IPS-18a (cell line): ENCODE data around the gene P4HA2.
"Not testable (repeated sequence)": the region's sequence is repeated elsewhere in the genome, so short reads cannot be mapped to it uniquely, and the experiment has no call there.

Experiments
- H3K27ac ChIP-seq: one replicate; pipeline ENCODE4 v1.5.1; 2013; ENCODE audit warnings: low read length
- H3K27me3 ChIP-seq: one replicate; pipeline ENCODE4 v1.6.1; 2013; ENCODE audit warnings: mild to moderate bottlenecking, low read length; ENCODE audit not compliant: control insufficient read depth, insufficient read depth
- H3K36me3 ChIP-seq: one replicate; pipeline ENCODE4 v1.6.1; 2013; ENCODE audit warnings: low read depth, low read length; ENCODE audit not compliant: control insufficient read depth
- H3K4me1 ChIP-seq: one replicate; pipeline ENCODE4 v1.6.1; 2013; ENCODE audit warnings: low read depth, low read length; ENCODE audit not compliant: control insufficient read depth
- H3K4me3 ChIP-seq: one replicate; pipeline ENCODE4 v1.5.1; 2013; ENCODE audit warnings: low read length
- H3K9ac ChIP-seq: one replicate; pipeline ENCODE4 v1.6.1; 2013; ENCODE audit warnings: mild to moderate bottlenecking, low read length, moderate library complexity
- H3K9me3 ChIP-seq: one replicate; pipeline ENCODE4 v1.6.1; 2013; ENCODE audit warnings: low read depth, low read length; ENCODE audit not compliant: control insufficient read depth

P4HA2 gene

GRCh38 chr5:132180134-132180745 is 47.4 kb downstream of the P4HA2 start:
- Histone ChIP-seq H3K4me3 (no peak overlapping the region), H3K9me3 (no peaks in the 10 kb centered on the region), H3K4me1 (peaks cover 3% of the 10 kb centered on the region), H3K27ac (no peak overlapping the region), H3K9ac (no peak overlapping the region), H3K27me3 (peaks cover 3% of the 10 kb centered on the region), H3K36me3 (no peaks in the 10 kb centered on the region)

GRCh38 chr5:132179405-132179804 is 48.2 kb downstream of the P4HA2 start:
- peaks cover 3% of the 10 kb centered on the region for H3K4me1 ChIP-seq
- no peak overlapping the region for H3K27ac ChIP-seq
- peaks cover 3% of the 10 kb centered on the region for H3K27me3 ChIP-seq
- H3K9me3 ChIP-seq, result no peaks in the 10 kb centered on the region
- no peak overlapping the region for H3K9ac ChIP-seq
- H3K36me3 ChIP-seq, result no peaks in the 10 kb centered on the region
- H3K4me3 ChIP-seq, result no peak overlapping the region

- Histone ChIP-seq H3K4me1 (peaks cover 3% of the 10 kb centered on the region), H3K9me3 (no peaks in the 10 kb centered on the region), H3K27me3 (peaks cover 3% of the 10 kb centered on the region), H3K27ac (no peak overlapping the region), H3K4me3 (no peak overlapping the region), H3K9ac (no peak overlapping the region), H3K36me3 (no peaks in the 10 kb centered on the region)
Observed at GRCh38 chr5:132177691-132178149, 49.9 kb downstream of the P4HA2 start.

GRCh38 chr5:132176987-132177386 is 50.7 kb downstream of the P4HA2 start:
- H3K27me3 ChIP-seq, result peaks cover 3% of the 10 kb centered on the region
- no peak overlapping the region for H3K27ac ChIP-seq
- no peaks in the 10 kb centered on the region for H3K9me3 ChIP-seq
- H3K4me1 ChIP-seq, result peaks cover 3% of the 10 kb centered on the region
- H3K36me3 ChIP-seq, result no peaks in the 10 kb centered on the region
- no peak overlapping the region for H3K9ac ChIP-seq
- no peak overlapping the region for H3K4me3 ChIP-seq

GRCh38 chr5:132176521-132176945 is 51.1 kb downstream of the P4HA2 start:
- Histone ChIP-seq H3K9me3 (no peaks in the 10 kb centered on the region), H3K27ac (no peak overlapping the region), H3K36me3 (no peaks in the 10 kb centered on the region), H3K4me3 (no peak overlapping the region), H3K27me3 (peaks cover 3% of the 10 kb centered on the region), H3K4me1 (peaks cover 3% of the 10 kb centered on the region), H3K9ac (no peak overlapping the region)

- no peaks in the 10 kb centered on the region for H3K36me3 ChIP-seq
- H3K4me1 ChIP-seq, result no peaks in the 10 kb centered on the region
- H3K27me3 ChIP-seq, result no peaks in the 10 kb centered on the region
- H3K27ac ChIP-seq, result no peak overlapping the region
- no peak overlapping the region for H3K9ac ChIP-seq
- H3K4me3 ChIP-seq, result no peak overlapping the region
- H3K9me3 ChIP-seq, result no peaks in the 10 kb centered on the region
Observed at GRCh38 chr5:132162945-132163344, 64.7 kb downstream of the P4HA2 start.

GRCh38 chr5:132161574-132162326 is 65.9 kb downstream of the P4HA2 start:
- not testable (repeated sequence) for H3K9me3 ChIP-seq, H3K27ac ChIP-seq, H3K27me3 ChIP-seq, H3K36me3 ChIP-seq, H3K4me3 ChIP-seq, H3K9ac ChIP-seq, H3K4me1 ChIP-seq

- Histone ChIP-seq H3K27me3 (no peaks in the 10 kb centered on the region), H3K9me3 (no peaks in the 10 kb centered on the region), H3K4me3 (no peak overlapping the region), H3K4me1 (no peaks in the 10 kb centered on the region), H3K27ac (no peak overlapping the region), H3K9ac (no peak overlapping the region), H3K36me3 (no peaks in the 10 kb centered on the region)
Observed at GRCh38 chr5:132156413-132156812, 71.2 kb downstream of the P4HA2 start.

GRCh38 chr5:132150565-132150964 is 77.1 kb downstream of the P4HA2 start:
- no peak overlapping the region for H3K9ac ChIP-seq
- H3K27me3 ChIP-seq, result no peaks in the 10 kb centered on the region
- H3K9me3 ChIP-seq, result no peaks in the 10 kb centered on the region
- H3K4me3 ChIP-seq, result no peak overlapping the region
- H3K36me3 ChIP-seq, result no peaks in the 10 kb centered on the region
- no peak overlapping the region for H3K27ac ChIP-seq
- H3K4me1 ChIP-seq, result no peaks in the 10 kb centered on the region

GRCh38 chr5:132147663-132148062 is 80.0 kb downstream of the P4HA2 start:
- Histone ChIP-seq H3K27ac (no peak overlapping the region), H3K4me1 (no peaks in the 10 kb centered on the region), H3K36me3 (no peaks in the 10 kb centered on the region), H3K27me3 (no peaks in the 10 kb centered on the region), H3K9me3 (peaks cover 3% of the 10 kb centered on the region), H3K4me3 (no peak overlapping the region), H3K9ac (no peak overlapping the region)

GRCh38 chr5:132145326-132145725 is 82.3 kb downstream of the P4HA2 start:
- not testable (repeated sequence) for H3K27me3 ChIP-seq, H3K36me3 ChIP-seq, H3K4me3 ChIP-seq, H3K9ac ChIP-seq, H3K27ac ChIP-seq, H3K9me3 ChIP-seq, H3K4me1 ChIP-seq

GRCh38 chr5:132143148-132143547 is 84.5 kb downstream of the P4HA2 start:
- no peaks in the 10 kb centered on the region for H3K4me1 ChIP-seq
- H3K27me3 ChIP-seq, result no peaks in the 10 kb centered on the region
- no peak overlapping the region for H3K9ac ChIP-seq
- no peak overlapping the region for H3K27ac ChIP-seq
- H3K9me3 ChIP-seq, result peaks cover 6% of the 10 kb centered on the region
- no peak overlapping the region for H3K4me3 ChIP-seq
- no peaks in the 10 kb centered on the region for H3K36me3 ChIP-seq
